NCI-H1048 (cell line): ENCODE data around the gene SYNDIG1.

Experiments used
- DNase-seq: peaks from one replicate; lab custom pipeline; 2025; lab: John Stamatoyannopoulos, UW

The SYNDIG1 gene

GRCh38 chr20:24694157-24694726 is 224.8 kb downstream of the SYNDIG1 start:
- DNase-seq, result no peak

- no peak for DNase-seq
Observed at GRCh38 chr20:24694727-24695528, 225.5 kb downstream of the SYNDIG1 start.

DNA sequence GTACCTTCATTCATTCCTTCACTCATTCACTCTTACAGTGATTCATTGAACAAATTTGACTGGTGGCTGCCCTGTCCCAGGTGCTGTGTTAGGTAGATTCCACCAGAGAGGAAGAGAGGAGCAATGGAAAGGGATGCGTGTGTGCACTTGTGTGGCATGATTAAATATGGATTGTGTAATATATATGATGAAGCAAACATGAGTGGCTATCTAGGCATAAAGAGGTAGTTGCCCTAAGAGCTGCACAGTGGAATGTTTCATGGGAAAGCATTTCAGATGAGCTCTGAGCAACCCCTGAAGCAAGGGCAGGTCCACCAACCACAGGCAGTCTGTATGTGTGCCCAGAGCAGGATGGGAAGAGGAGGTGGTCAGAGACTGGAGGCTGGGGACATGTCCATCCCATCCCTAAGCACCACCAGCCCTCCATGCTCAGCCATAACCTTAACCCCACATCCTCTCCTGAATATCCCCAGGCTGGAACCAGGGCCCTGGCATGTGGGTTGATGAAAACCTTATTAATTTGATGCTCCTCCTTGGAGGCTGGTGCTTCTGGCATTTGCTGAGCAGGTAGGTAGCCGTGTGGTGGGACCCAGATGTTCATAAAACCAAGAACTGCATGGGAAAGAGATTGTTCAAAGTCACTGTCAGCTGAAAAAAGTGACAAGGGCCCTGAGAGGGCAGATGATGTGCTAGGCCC is 226.2 kb downstream of the SYNDIG1 start:
- no peak for DNase-seq

DNA sequence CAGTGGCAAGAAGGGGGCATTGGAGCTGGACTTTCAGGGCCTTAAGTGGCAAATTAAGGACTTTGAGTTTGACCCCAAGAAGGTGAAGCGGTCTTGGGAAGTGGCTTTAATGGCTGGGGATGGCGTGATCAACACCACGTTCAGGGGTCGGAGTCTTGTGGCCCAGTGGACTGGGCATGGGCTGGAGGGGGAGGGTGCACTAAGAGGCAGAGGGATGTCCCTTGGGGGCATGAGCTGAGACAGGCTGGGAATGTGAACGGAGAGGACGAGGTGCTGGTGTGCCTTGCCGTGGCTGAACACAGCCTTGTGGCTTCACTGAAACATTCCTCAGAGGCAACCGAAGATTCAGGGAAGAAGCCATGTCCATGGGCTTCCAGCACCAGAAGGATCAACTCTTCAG is 227.0 kb downstream of the SYNDIG1 start:
- DNase-seq, result no peak

DNA sequence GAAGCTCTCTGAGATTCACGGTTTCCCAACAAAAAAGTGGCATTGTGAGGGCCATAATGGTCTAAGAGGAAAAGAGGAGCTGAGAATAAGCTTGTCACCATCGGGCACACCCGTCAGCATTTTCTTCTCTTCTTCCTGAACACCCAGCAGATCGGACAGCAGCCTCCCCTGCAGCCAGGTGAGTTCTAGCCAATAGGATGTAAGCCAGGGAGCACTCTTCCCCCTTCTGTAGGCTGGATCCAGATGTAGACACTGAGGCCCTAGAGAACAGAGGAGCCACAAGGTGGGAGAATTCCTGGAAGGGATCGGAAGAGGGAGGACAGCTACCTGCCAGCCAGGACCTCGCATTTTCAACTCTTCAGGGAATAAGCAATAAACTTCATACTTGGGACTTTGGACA is 228.0 kb downstream of the SYNDIG1 start:
- no peak for DNase-seq

DNA sequence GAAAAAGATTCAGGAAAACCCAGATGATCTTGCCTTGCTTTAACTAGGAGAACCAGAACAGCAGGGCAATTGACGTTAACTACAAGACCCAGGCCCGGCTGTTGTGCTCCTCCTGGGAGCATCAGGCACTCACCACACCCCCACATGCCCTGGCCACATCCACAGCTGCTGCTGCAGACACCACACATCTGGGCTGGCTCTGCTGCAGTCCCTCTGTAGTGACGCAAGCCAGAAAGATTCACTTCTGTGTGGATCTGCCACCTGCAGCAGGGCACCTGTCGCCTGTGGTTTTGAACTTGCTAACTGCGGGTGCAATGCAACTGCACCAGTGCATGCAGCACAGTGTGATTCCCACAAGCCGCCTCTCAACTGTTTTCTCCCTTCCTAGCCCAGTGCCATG is 228.8 kb downstream of the SYNDIG1 start:
- no peak for DNase-seq

GRCh38 chr20:24698706-24699206 is 229.3 kb downstream of the SYNDIG1 start:
- DNase-seq, result no peak

DNA sequence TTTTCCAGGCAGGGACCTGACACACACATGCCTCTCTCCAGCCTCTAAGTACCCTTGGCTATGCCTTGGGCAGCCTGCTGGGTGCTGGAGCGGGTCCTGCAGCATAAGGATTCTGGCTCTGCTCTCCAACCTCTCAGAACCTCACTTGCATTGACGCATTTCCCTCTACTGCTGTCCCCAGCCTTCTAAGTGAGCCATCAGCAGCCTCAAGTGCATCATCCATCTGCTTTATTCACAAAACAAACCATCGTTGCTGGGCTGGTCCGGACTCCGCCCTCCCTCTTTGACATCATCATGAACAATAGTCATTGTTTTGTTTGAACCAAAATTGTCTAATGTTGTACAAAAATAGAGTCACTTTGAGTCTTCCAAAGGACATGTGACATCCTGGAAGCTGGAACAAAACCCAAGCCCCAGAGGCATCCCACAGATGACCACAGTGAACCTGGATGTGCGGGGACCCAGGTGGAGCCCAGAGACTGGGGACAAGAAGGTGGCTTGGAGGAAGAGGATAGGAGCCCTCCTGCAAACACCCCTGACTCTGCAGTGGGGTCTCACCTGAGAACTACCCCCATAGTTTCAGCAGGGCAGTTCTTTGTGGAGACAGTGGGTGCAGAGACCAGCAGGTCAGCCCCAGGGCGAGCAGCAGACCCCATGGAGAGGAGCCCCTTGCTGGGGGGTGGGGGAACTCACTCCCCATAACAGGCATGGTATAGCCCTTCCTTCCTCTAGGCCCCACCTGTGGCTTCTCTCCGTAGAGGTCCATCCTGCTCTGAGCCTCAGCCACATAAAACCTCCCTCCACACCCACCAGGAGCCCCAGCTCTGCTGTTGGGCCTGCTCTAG is 230.1 kb downstream of the SYNDIG1 start:
- no peak for DNase-seq

- no peak for DNase-seq
Observed at GRCh38 chr20:24700166-24700860, 230.9 kb downstream of the SYNDIG1 start.

DNA sequence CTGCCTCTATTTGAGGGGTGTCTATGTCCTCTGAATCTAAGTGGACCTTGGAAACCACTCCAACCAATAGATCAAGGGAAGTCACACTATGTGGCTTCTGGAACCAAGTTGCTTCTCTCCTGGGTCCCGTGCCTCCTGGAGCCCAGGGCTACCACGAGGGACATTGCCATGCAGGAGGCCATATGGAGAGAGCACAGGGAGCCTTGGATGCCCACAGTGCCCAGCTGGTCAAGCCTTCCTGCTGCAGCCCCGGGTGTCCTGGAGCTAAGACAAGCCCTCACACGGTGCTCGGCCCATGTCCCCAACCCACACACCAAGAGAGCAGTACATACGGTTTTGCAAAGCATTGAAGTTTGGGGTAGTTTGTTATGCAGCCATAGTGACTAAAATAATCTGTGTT is 231.6 kb downstream of the SYNDIG1 start:
- DNase-seq, result no peak

DNA sequence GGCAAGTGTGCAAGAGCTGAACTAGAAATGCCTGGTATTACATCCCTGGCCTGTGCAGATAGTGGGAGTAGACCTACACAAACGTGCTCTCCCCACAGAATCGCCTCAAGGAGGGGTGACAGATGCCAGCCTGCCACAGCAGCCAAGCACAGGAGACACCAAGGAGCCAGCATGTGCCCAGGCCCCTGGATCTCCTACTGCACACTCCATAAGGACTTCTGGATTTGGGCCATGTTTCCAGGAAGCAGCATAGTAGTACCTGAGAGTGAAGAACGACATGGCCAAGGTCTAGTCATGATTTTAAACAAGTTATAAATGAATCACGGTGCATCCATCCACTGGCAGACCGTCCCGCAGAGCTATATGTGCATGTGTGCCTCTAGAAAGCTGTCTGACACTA is 232.2 kb downstream of the SYNDIG1 start:
- no peak for DNase-seq

- DNase-seq, result no peak
Observed at GRCh38 chr20:24702501-24703283, 233.3 kb downstream of the SYNDIG1 start.

GRCh38 chr20:24703284-24703610 is 233.8 kb downstream of the SYNDIG1 start:
- DNase-seq, result no peak

GRCh38 chr20:24704899-24705298 is 235.5 kb downstream of the SYNDIG1 start:
- DNase-seq, result no peak

GRCh38 chr20:24705486-24705885 is 236.1 kb downstream of the SYNDIG1 start:
- no peak for DNase-seq

DNA sequence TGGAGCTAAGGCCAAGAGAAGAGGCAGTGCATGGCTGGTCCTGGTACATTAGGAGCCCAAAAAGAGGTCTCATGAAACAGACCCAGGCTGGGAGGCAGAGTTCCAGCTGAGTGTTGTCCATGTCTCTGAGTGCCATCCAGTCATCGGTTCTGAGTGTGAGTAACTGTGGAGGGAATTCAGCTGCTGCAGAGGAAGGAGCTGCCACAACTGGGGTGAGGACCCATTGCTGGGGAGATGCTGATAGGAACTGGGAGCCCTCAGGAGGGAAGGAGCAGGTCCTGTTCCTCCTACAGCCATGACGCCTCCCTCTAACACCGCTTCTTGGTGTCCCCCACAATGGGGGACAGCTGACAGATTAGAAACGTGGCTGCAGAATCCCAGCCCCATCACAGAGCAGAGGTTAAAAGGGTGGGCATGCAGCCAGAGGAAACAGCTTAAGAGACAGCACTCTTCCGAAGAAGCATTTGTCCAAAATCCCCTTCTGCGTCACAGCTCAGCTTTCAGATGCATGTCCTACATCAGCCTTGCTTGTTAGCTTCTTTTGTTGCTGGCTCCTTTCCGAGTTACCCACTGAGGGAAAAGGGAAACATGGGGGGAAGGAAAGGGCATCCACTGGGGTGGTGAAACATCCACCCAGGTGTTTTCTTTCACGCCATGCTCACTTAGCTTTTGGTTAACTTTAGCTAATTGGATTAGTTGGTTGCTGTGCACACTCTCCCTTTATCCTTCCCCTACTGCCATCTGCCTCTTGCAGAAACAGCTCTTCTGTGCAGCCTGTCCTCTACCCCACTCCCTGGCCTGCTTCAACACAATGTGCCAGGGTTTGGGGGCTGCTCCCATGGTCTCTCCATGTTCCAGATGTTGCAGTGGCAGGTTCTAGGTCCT is 239.2 kb downstream of the SYNDIG1 start:
- no peak for DNase-seq
